ENCODE data around the gene KCNK6.

The KCNK6 gene

GRCh38 chr19:38310279-38310670 is 9.4 kb upstream of the KCNK6 start:
- DNase-seq = no peak
- TF ChIP-seq CTCF (IDR thresholded peaks at IDR 0.05) = no peak
- Histone ChIP-seq H3K36me3 (peaks cover 23 to 49% (median 26%) of the 10 kb centered on the region in 3 donors), H3K4me3 (no peak overlapping the region), H3K27ac (no peak overlapping the region), H3K4me1 (peaks cover 0 to 5% (median 3%) of the 10 kb centered on the region in 4 donors), H3K9me3 (no peaks in the 10 kb centered on the region), H3K27me3 (no peaks in the 10 kb centered on the region)
- intact Hi-C loops (cut with DNase I; ENCODE audit: low total_unique reads) = loop anchor here (10.0 kb wide), 1 partner anchor 45 kb away; the partner anchor contains the start of gene SPINT2

GRCh38 chr19:38310986-38311385 is 8.7 kb upstream of the KCNK6 start:
- H3K27ac ChIP-seq = no peak overlapping the region
- H3K9me3 ChIP-seq = no peaks in the 10 kb centered on the region
- H3K36me3 ChIP-seq = peaks cover 19 to 42% (median 23%) of the 10 kb centered on the region in 3 donors
- DNase-seq = no peak
- H3K4me3 ChIP-seq = no peak overlapping the region
- H3K4me1 ChIP-seq = peaks cover 4 to 7% (median 6%) of the 10 kb centered on the region in 4 donors
- intact Hi-C loops (cut with DNase I; ENCODE audit: low total_unique reads) = loop anchor here (10.0 kb wide), 1 partner anchor 46 kb away; the partner anchor contains the start of gene SPINT2
- no peaks in the 10 kb centered on the region for H3K27me3 ChIP-seq
- TF ChIP-seq CTCF (IDR thresholded peaks at IDR 0.05) = no peak

DNA sequence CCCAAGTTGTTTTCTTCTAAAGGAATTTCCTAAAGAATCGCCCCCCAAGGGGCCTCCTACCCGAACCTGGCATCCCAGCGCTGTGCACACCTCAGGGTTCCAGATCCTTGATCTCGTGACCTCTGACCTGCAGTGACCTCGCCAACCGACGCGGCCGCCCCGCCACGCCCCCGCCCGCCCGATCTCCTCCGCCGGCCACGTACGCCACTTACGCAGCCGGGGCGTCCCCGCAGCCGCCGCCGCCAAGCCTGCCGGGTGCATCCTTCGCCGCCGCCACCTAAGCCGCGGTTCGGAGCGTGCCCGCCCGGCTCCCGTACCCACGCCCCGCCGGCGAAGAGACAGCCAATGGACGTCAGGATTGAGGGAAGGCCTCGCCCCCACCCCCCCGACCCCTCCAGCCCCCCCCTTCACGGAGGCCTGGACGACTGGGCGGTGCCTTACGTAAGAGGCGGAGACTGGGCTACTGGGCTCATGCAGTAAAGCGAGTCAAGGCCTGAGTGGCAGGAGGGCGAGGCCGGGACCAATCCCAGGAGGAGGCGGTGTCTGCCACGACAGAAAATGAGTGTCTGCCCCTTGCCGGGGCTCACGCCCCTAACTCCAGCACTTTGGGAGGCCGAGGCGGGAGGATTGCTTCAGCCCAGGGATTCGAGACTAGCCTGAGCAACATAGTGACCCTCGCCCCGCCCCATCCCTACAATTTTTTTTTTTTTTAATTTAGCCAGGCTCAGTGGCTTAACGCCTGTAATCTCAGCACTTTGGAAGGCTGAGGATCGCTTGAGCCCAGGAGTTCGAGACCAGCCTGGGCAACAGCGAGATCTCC is 3.8 kb upstream of the KCNK6 start, which contains the start of gene YIF1B:
YIF1B (minus strand) TSS at position 291 of the 820 bp plus-strand sequence; CDS start at position 261, 30 bp downstream.
- H3K27ac ChIP-seq = peak within 1 kb of the TSS; percentile 73 to 76
- no peaks in the 10 kb centered on the region for H3K9me3 ChIP-seq
- peaks cover 7 to 31% (median 22%) of the 10 kb centered on the region in 4 donors for H3K4me1 ChIP-seq
- H3K4me3 ChIP-seq = peak within 1 kb of the TSS; percentile 49 to 66
- peaks cover 0 to under 1% (median 0%) of the 10 kb centered on the region in 3 donors for H3K36me3 ChIP-seq
- TF ChIP-seq CTCF (IDR thresholded peaks at IDR 0.05) = no peak
- peak; percentile 98 to 99 for DNase-seq
- intact Hi-C loops (cut with DNase I; ENCODE audit: low total_unique reads) = loop anchor here (10.0 kb wide), 1 partner anchor 51 kb away; the partner anchor contains the start of gene SPINT2
- H3K27me3 ChIP-seq = no peaks in the 10 kb centered on the region

DNA sequence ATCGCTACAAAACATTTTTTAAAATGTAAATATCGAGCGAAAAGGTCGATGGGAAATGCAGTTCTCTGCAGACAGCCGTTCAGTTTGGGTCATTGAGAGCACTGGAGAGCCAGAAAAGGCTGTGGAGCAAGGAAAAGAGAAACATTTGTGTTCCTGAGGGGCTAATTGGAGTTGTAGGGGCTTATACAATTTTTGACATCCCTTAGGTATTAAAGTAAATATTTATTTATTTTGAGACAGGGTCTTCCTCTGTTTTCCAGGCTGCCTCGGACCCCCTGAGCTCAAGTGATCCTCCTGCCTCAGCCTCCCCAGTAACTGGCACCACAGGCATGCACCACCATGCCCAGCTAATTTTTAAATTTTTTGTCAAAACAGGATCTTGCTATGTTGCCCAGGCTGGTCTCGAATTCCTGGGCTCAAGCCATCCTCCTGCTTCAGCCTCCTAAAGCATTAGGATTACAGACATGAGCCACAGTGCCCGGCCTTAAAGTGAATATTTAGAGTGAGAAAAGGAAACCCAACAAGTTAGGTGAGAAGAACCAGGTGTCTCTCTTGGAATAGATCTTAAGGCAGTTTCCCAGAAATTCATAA is 3.1 kb upstream of the KCNK6 start:
- no peak for TF ChIP-seq CTCF (IDR thresholded peaks at IDR 0.05)
- H3K9me3 ChIP-seq = no peaks in the 10 kb centered on the region
- intact Hi-C loops (cut with DNase I; ENCODE audit: low total_unique reads) = loop anchor here (10.0 kb wide), 1 partner anchor 52 kb away; the partner anchor contains the start of gene SPINT2
- H3K27me3 ChIP-seq = no peaks in the 10 kb centered on the region
- peaks cover 7 to 38% (median 24%) of the 10 kb centered on the region in 4 donors for H3K4me1 ChIP-seq
- H3K4me3 ChIP-seq = peak overlapping the region; percentile 49 to 66
- H3K27ac ChIP-seq = peak overlapping the region; percentile 73 to 76
- DNase-seq = no peak
- H3K36me3 ChIP-seq = no peaks in the 10 kb centered on the region

DNA sequence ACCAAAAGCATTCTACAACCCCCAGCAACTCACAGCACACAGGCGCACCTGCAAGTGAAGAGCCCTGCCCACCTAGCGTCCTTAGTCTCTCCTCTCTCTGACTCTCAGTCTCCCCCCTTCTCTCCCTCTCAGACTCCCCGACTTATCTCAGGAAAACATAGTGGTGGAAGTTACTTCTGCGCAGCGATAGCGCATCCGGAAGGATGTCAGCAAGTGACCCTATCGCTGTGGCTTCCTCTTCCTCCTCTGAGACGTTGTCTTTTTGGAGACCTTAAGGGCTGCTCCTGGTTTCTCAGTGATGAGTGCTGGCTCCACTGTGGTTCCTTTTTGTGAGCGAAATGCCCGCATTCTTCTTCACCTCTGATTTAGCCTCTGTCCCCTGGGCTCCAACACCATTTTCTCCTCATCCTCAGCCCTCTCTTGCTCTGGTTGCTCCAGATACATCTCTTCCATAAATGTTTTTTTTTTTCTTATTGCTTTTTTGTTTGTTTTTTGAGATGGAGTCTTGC is 2.5 kb upstream of the KCNK6 start:
- H3K4me3 ChIP-seq = no peak overlapping the region
- intact Hi-C loops (cut with DNase I; ENCODE audit: low total_unique reads) = loop anchor here (10.0 kb wide), 1 partner anchor 52 kb away; the partner anchor contains the start of gene SPINT2

More for the DNA sequence above, 2.5 kb upstream of the KCNK6 start:
- no peak overlapping the region for H3K27ac ChIP-seq
- TF ChIP-seq CTCF (IDR thresholded peaks at IDR 0.05) = no peak
- no peaks in the 10 kb centered on the region for H3K36me3 ChIP-seq
- DNase-seq = no peak
- peaks cover 7 to 39% (median 26%) of the 10 kb centered on the region in 4 donors for H3K4me1 ChIP-seq
- H3K27me3 ChIP-seq = no peaks in the 10 kb centered on the region
- H3K9me3 ChIP-seq = no peaks in the 10 kb centered on the region

Data from tibial artery (tissue), 4 donors.